ENCODE data around the gene ASB18. TPM values are rescaled to one million over a fixed set of nuclear protein-coding genes. Genes with fewer than 3 reads are reported as not detected.

ASB18 gene
- total RNA-seq, 1 experiment from 2014 or later = not detected

DNA sequence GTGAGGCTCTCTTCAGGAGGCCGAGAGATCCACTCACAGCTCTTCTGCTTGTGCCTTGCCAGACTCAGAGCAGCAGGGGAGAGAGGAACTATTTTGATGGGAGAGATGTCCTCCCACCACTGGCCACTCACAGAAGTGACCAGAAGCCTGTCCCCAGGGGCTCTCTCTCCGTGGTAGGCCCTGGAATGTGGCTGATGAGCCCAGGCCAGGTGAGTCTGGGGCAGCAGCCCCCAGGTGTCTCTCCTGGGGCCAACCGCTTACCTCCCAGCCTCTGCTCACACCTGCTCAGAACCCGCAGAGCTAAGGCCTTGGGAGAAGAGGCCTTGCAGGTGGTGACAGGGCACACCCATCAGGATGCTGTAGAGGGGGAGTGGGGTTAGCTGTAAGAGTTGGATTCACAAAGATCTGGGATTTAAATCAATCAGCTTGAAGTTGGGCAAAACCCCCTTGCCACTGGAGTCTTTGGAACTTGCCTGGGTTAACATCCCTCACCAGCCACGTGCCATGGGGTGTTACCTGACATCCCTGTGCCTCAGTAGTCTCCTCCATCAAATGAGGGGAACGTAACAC is 29.1 kb upstream of the ASB18 start (continued):
- TF ChIP-seq, protein P1, sequence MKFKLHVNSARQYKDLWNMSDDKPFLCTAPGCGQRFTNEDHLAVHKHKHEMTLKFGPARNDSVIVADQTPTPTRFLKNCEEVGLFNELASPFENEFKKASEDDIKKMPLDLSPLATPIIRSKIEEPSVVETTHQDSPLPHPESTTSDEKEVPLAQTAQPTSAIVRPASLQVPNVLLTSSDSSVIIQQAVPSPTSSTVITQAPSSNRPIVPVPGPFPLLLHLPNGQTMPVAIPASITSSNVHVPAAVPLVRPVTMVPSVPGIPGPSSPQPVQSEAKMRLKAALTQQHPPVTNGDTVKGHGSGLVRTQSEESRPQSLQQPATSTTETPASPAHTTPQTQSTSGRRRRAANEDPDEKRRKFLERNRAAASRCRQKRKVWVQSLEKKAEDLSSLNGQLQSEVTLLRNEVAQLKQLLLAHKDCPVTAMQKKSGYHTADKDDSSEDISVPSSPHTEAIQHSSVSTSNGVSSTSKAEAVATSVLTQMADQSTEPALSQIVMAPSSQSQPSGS (CRISPR knock-in tag; IDR thresholded peaks at IDR 0.05; ENCODE audit: borderline replicate concordance, low read depth) = no peak
- TF ChIP-seq NFATC4 (CRISPR knock-in tag; IDR thresholded peaks at IDR 0.05) (no peak), NR1H2 (CRISPR knock-in tag; IDR thresholded peaks at IDR 0.05) (no peak)

DNA sequence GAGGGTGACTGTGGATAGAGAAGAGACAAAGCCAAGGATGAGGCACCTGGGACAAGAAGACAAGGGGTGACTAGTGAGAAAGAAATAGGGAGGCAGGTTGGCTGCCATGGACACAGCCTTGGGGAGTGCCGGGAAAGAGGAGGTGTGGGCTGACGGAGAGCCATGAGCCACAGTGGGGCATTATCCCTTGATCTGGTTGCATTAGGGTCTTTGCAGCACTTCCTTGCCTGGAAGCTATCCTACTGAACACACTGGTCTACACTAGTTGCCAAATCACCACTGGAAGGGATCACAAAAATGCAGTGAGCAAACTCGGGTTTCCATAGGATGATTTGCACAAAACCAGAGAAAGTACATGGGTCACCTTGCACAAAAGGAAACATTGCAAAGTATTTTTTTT is 27.7 kb upstream of the ASB18 start:
- TF ChIP-seq GABPB1 (CRISPR knock-in tag; IDR thresholded peaks at IDR 0.05) (no peak), FOXP1 (CRISPR knock-in tag; IDR thresholded peaks at IDR 0.05; ENCODE audit: borderline replicate concordance) (no peak), ZNF317 (CRISPR knock-in tag; IDR thresholded peaks at IDR 0.05; ENCODE audit: borderline replicate concordance, low read depth) (no peak), TEAD4 (CRISPR knock-in tag; IDR thresholded peaks at IDR 0.05) (no peak), ELF4 (CRISPR knock-in tag; IDR thresholded peaks at IDR 0.05; ENCODE audit: low read depth) (no peak)
- TF ChIP-seq, protein P2, sequence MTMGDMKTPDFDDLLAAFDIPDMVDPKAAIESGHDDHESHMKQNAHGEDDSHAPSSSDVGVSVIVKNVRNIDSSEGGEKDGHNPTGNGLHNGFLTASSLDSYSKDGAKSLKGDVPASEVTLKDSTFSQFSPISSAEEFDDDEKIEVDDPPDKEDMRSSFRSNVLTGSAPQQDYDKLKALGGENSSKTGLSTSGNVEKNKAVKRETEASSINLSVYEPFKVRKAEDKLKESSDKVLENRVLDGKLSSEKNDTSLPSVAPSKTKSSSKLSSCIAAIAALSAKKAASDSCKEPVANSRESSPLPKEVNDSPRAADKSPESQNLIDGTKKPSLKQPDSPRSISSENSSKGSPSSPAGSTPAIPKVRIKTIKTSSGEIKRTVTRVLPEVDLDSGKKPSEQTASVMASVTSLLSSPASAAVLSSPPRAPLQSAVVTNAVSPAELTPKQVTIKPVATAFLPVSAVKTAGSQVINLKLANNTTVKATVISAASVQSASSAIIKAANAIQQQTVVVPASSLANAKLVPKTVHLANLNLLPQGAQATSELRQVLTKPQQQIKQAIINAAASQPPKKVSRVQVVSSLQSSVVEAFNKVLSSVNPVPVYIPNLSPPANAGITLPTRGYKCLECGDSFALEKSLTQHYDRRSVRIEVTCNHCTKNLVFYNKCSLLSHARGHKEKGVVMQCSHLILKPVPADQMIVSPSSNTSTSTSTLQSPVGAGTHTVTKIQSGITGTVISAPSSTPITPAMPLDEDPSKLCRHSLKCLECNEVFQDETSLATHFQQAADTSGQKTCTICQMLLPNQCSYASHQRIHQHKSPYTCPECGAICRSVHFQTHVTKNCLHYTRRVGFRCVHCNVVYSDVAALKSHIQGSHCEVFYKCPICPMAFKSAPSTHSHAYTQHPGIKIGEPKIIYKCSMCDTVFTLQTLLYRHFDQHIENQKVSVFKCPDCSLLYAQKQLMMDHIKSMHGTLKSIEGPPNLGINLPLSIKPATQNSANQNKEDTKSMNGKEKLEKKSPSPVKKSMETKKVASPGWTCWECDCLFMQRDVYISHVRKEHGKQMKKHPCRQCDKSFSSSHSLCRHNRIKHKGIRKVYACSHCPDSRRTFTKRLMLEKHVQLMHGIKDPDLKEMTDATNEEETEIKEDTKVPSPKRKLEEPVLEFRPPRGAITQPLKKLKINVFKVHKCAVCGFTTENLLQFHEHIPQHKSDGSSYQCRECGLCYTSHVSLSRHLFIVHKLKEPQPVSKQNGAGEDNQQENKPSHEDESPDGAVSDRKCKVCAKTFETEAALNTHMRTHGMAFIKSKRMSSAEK (CRISPR knock-in tag; IDR thresholded peaks at IDR 0.05; ENCODE audit: borderline replicate concordance) = no peak
- no peak for ATAC-seq
- Mint-ChIP-seq H3K4me3 (no peak overlapping the region), H3K36me3 (no peaks in the 10 kb centered on the region), H3K27me3 (ENCODE audit: low read depth) (peaks cover 6% of the 10 kb centered on the region), H3K27ac (no peak overlapping the region), H3K4me1 (no peaks in the 10 kb centered on the region), H3K9me3 (no peaks in the 10 kb centered on the region)
- CTCF ChIA-PET = interaction anchor here (0.6 kb wide), 1 partner anchor 24 kb away, joined by 5 read pairs; no protein-coding TSS in a partner anchor
- DNase-seq (ENCODE audit: low spot score) = no peak
- POLR2A ChIA-PET = no interaction called here

DNA sequence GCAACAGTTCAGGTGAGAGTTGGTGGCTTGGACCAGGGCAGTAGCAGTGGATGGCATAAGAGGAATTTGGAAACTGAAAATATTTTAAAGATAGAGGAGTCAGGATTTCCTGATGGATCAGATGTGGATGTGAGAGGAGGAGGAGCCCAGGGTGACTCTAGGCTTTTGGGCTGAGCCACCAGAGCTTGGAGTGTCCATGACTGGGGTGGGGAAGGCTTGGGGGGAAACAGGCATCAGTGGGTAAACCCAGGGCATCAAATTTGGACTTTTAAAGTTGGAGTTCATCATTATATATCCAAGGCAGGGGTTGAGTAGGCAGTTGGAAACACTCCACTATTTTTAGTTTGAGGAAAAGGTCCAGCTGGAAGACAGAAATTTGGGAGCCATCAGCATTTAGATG is 27.3 kb upstream of the ASB18 start:
- Mint-ChIP-seq H3K9me3 (no peaks in the 10 kb centered on the region), H3K36me3 (no peaks in the 10 kb centered on the region), H3K27ac (no peak overlapping the region), H3K4me3 (no peak overlapping the region), H3K27me3 (ENCODE audit: low read depth) (peaks cover 6% of the 10 kb centered on the region), H3K4me1 (no peaks in the 10 kb centered on the region)
- DNase-seq (ENCODE audit: low spot score) = no peak
- no peak for TF ChIP-seq ZNF396 (CRISPR knock-in tag; IDR thresholded peaks at IDR 0.05; ENCODE audit: borderline replicate concordance)
- TF ChIP-seq, protein P3, sequence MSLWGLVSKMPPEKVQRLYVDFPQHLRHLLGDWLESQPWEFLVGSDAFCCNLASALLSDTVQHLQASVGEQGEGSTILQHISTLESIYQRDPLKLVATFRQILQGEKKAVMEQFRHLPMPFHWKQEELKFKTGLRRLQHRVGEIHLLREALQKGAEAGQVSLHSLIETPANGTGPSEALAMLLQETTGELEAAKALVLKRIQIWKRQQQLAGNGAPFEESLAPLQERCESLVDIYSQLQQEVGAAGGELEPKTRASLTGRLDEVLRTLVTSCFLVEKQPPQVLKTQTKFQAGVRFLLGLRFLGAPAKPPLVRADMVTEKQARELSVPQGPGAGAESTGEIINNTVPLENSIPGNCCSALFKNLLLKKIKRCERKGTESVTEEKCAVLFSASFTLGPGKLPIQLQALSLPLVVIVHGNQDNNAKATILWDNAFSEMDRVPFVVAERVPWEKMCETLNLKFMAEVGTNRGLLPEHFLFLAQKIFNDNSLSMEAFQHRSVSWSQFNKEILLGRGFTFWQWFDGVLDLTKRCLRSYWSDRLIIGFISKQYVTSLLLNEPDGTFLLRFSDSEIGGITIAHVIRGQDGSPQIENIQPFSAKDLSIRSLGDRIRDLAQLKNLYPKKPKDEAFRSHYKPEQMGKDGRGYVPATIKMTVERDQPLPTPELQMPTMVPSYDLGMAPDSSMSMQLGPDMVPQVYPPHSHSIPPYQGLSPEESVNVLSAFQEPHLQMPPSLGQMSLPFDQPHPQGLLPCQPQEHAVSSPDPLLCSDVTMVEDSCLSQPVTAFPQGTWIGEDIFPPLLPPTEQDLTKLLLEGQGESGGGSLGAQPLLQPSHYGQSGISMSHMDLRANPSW (CRISPR knock-in tag; conservative IDR thresholded peaks at IDR 0.05; ENCODE audit: low read depth) = no peak
- TF ChIP-seq, protein P4, sequence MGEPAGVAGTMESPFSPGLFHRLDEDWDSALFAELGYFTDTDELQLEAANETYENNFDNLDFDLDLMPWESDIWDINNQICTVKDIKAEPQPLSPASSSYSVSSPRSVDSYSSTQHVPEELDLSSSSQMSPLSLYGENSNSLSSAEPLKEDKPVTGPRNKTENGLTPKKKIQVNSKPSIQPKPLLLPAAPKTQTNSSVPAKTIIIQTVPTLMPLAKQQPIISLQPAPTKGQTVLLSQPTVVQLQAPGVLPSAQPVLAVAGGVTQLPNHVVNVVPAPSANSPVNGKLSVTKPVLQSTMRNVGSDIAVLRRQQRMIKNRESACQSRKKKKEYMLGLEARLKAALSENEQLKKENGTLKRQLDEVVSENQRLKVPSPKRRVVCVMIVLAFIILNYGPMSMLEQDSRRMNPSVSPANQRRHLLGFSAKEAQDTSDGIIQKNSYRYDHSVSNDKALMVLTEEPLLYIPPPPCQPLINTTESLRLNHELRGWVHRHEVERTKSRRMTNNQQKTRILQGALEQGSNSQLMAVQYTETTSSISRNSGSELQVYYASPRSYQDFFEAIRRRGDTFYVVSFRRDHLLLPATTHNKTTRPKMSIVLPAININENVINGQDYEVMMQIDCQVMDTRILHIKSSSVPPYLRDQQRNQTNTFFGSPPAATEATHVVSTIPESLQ (CRISPR knock-in tag; IDR thresholded peaks at IDR 0.05) = no peak
- CTCF ChIA-PET = interaction anchor here (0.6 kb wide), 1 partner anchor 24 kb away, joined by 5 read pairs; no protein-coding TSS in a partner anchor
- POLR2A ChIA-PET = no interaction called here
- no peak for ATAC-seq

All from WTC11 (cell line).